HL-60/S4 (cell line): ENCODE measurements around the gene DPH6.
"Not testable (repeated sequence)": the region's sequence is repeated elsewhere in the genome, so short reads cannot be mapped to it uniquely, and the experiment has no call there.

Experiments used
- in situ Hi-C: fragments of 300-500 bp; cut with MboI; formaldehyde crosslinking; loops from 2 replicates; pipeline ENCODE4 v1.14.3; 2022; ENCODE audit warnings: low sequenced_read_pairs

The DPH6 gene

DNA sequence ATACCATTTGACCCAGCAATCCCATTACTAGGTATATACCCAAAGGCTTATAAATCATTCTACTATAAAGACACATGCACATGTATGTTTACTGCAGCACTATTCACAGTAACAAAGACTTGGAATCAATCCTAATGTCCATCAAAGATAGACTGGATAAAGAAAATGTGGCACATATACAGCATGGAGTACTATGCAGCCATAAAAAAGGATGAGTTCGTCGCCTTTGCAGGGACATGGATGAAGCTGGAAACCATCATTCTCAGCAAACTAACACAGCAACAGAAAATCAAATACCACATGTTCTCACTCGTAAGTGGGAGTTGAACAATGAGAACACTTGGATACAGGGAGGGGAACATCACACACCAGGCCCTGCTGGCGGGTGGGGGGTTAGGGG is 104.7 kb downstream of the DPH6 start:
- in situ Hi-C loops, result not testable (repeated sequence)

DNA sequence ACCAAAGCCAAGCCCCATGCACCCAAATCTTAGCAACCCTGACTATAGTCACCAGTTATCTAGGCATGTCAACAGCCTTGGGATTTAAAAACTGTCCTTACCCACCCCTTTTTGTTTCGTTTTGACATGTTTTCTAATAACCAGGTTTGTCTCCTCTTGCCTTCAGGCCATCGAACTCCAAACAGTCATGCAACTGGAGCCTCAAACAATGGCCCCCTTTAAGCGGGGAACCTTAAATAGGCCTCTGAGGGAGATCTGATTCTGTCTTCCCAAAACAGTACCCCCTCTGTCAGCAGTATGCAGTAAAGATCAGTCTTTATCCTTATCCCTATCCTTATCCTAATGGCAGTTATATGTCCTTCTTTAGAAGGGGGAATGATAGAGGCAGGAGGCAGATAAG is 105.7 kb downstream of the DPH6 start:
- in situ Hi-C loops, result no loop called here

DNA sequence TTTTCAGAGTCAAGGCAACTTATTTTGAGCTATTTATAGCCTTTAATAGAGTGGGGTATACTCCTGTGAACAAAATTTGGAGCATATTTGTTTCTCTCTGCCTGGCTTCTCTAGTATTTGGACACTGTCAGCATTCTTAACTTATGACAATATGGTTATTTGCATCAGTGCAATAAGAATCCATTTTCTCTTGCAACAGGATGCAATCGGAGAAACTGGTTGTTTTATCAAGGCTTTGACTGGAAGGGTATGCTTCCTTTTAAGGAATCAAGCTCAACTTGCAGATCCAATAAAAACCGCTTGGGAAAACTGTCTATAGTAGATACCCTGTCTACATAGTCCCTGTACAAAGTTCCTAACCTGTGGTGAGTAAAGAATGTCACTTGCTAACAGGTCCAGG is 106.7 kb downstream of the DPH6 start:
- in situ Hi-C loops, result no loop called here

DNA sequence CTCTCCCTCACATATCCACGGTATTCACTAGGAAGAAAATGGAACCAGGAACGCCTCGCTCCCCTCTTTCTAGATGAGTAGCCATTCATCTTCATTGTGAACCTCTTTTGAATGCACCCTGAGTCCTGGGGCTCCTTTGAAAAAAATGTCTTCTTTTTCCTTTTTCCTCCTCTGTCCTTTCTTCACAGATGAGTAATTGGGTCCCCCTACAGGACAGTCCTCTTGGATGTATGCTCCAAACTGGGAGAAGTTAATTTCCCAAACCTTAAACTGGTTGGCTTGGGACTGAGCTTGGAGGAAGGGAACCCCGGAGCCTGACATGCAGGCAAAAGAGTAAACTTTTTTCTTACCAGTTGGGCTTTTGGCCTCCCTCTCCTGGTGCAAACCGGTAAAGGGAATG is 108.8 kb downstream of the DPH6 start:
- in situ Hi-C loops, result no loop called here

DNA sequence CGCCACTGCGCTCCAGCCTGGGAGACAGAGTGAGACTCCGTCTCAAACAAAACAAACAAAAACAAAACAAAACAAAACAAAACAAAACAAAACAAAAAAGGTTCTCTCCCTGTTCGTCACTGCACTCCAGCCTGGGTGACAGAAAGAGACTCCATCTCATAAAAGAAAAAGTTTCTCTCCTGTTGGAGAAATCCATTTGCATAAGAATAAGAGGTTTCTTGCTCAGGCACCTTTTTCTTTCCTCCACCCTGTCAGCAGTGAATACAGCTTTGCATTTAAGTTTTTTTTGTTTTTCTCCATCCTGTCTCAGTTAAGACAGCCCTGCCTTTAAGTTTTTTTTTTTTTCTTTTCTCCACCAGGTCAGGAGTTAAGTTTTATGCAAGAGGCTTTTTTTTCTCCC is 109.5 kb downstream of the DPH6 start:
- in situ Hi-C loops, result no loop called here

DNA sequence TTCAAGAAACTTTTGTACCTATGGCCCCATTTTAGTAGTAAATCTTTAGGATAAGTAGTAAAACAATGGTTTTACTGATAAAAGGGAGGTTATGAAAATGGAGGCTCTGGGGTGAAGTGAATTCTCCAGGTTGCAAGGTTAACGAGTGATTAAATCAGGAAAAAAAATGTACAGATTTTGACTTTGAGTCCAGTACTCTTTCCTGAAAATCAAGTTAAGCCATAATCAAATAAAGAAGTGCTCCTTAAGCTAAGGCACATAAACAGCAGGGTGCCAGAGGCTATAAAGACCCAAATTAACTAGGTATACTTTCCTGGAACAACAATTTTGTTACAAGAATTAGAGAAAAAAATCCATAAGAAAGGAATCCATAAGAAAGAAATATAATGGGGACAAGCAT is 114.7 kb downstream of the DPH6 start:
- in situ Hi-C loops, result no loop called here

DNA sequence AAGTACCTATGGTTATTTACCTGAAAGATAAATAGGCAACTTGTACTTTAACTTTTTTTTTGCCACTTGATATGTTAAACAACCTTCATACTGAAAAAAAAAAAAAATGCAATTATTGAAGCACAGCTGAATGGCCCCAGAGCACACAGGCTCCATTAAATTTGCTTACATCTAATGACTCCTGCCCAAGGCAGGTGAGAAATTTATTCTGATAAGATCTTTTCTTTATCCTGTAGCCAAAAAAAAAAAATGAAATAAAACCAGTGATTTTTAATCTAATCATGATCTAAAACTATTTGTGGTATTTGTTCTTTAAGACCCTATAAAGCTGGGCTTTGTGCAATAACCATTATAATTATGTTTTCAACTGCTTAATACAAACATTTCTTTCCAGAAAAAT is 115.7 kb downstream of the DPH6 start:
- in situ Hi-C loops, result no loop called here

DNA sequence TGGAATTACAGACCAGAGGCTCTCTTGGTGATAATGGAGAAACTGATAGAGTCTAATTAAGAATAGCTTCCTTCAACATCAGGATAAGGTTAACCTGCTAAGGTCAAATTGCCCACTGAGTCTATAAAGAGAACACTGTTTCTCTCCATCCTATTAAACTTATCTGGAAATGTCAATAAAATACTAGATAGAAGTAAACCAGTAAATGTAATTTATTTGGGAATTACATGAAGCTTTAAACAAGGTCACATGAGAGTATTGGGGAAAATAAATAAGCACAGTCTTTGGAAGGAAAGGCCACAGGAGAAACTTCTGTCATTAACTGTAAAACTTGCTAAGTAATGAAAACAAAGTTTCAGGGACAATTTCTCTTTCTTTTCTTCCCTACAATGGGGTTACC is 118.5 kb downstream of the DPH6 start:
- in situ Hi-C loops, result no loop called here

DNA sequence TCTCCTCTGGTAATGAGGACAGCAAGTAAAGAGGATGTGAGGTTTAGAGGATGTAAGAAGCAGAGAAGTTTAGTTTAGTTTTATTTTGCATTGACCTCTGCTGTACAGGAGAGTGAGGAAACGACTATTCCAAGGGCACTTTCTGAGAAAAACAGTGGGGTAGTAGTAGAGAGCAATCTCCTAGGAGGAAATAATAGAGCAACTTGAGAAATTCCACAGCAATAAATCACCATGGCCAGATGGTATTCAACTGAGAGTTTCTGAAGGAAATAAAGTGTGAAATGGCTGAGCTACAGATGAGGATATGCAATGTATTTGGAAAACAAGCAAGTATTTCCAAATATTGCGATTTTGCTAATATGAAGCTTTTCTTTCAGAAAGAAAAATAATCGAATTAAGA is 118.9 kb downstream of the DPH6 start:
- in situ Hi-C loops, result no loop called here

DNA sequence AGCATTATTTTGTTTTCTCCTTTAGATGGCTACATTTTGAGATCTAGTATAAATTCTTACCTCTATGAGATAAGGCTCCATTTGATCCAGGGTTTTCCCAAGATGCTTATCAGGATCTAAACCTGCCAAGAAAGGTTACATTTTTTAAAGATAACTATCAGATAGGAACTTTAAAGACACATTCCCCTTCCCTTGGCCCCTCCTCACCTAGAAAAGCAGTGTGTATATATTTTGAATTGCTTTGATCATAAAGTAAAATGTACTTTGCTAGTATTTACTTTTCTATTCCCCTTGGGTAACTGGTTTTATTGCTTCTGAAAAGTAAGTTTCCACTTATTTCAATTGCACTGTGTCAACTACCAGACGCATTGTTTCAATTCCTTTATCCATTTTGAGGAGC is 135.2 kb downstream of the DPH6 start:
- in situ Hi-C loops, result no loop called here

DNA sequence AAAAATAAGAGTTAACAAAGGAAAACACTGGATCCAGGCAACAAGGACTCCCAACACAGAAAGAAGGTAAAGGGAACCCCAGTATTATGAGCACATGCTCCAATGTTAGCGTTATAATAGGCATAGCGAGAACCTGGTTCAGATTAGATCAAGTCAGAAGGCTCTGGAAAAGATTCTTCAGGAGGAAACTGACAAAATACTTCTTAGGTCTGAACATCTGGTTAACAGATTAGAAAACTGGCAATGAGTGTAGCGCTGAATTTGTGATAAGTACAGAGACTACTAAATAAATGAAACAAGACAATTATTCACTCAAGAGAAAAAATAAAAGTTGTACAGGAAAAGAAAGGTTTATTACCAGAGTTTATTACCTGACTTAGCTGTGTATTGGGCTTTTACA is 146.1 kb downstream of the DPH6 start:
- in situ Hi-C loops, result no loop called here

DNA sequence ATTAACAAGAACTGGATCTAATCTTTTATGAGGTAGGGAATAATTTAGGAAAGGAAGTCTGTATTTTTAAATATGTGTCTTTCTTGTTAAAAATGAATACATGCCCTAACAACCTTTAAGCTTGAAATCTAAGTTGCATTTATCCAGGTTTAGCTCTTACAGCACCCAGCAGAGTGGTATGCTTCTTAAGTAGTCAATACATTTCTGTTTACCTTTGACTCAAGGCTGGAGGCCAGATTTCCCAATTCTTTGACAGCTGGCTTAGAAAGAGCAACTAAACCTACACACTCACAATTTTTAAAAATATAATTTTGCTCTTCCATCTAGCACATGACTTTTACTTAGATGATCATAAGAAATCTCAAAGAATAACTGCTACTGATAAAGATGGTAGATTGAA is 148.9 kb downstream of the DPH6 start:
- in situ Hi-C loops, result no loop called here

DNA sequence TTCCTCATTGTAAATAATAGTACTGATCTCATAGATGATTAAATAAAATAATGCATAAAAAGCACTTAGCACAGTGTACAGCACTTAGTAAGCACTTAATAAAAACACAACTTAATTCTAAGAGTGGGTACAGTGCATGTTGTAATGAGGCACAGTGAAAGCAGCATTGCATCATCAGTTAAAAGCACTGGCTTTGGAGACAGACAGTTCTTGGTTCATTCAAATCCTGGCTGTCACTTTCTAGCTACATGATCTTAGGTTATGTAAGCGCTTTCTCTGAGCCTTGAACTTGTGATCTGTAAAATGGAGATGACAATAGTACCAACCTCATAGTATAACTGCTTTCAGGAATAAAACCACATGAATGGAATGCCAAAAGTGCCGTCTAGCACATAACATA is 151.5 kb downstream of the DPH6 start:
- in situ Hi-C loops, result no loop called here

DNA sequence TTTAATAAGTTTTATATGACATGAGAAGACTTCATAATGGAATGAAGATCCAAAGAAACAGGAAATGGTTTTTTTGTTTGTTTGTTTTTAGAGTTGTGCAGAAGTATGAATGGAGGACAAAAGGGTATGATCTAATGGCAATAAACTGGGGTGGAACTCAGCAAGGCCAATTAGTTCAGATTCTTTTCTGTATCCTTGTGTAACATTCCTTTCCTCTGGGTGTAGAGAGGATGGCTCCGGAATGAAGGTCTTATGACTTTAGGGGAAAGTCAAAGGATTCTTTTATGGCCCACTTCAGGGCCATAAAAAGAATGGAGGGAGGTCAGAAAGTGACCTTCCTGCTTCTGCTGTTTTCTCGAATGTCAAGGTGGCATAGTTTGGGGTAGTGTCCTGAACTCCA is 152.6 kb downstream of the DPH6 start:
- in situ Hi-C loops, result no loop called here

DNA sequence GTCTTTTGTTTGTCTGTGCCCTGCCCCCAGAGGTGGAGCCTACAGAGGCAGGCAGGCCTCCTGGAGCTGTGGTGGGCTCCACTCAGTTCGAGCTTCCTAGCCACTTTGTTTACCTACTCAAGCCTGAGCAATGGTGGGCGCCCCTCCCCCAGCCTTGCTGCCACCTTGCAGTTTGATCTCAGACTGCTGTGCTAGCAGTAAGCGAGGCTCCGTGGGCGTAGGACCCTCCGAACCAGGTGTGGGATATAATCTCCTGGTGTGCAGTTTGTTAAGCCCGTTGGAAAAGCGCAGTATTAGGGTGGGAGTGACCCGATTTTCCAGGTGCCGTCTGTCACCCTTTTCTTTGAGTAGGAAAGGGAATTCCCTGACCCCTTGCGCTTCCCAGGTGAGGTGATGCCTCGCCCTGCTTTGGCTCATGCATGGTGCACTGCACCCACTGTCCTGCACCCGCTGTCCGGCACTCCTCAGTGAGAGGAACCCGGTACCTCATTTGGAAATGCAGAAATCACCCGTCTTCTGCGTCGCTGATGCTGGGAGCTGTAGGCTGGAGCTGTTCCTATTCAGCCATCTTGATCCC is 154.5 kb downstream of the DPH6 start:
- in situ Hi-C loops, result not testable (repeated sequence)

DNA sequence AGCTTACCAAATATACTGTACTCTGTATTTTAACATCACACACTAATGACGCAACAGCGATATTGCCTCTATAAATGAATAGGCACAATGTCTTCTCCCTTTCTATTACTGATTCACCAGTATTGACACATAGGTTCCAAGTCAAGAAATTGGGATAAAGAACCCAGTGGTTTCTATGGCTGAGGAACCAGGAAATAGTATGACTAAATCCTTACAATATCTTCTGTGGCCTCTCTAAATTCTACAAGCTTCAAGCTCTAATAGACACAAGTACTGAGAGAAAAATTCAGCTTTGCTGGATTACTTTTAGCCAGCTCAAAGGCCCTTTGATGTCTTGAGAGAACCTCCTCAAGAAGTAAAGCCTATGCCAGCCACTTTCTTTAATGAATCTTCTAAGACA is 162.5 kb downstream of the DPH6 start:
- in situ Hi-C loops, result no loop called here

DNA sequence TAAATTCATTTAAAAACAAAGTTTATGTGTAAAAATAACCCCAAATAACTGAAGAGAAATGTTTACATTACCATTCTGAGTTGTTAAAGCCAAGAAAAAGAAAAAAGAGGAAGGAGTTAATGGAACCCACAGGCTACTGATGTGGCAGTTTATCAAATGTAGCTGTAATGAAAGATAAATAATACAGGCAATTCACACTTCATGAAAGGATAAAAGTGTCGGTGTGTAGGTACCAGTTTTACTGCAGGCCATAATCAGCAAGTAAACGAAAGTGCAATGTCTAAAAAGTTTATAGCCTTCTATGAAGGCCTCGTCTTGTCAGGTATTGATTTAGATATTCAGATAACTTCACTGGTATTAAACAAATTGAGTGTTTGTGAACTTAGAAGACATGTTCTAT is 164.6 kb downstream of the DPH6 start:
- in situ Hi-C loops, result no loop called here

DNA sequence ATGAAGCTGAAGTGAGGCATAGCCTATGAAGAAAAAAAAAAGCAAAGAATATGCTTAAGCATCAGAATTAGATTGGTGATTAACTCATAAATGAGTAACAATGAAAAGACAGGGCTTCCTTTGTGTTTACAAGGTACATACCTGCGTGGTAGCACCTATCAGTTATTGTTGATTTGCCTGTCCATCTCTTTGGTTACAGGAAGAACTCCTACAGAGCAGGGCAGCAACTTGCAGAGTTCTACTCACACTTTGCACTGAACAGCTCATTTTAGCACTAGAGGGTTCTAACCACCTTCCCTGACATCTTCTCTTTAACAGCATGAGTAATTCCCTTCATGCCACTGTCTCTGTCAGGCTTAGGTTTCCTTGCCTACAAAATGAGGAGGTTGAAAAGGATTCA is 166.0 kb downstream of the DPH6 start:
- in situ Hi-C loops, result no loop called here

DNA sequence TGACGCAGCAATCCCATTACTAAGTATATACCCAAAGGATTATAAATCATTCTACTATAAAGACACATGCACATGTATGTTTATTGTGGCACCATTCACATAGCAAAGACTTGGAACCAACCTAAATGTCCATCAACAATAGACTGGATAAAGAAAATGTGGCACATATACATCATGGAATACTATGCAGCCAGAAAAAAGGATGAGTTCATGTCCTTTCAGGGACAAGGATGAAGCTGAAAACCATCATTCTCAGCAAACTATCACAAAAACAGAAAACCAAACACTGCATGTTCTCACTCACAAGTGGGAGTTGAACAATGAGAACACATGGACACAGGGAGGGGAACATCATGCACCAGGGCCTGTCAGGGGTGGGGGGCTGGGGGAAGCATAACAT is 167.5 kb downstream of the DPH6 start:
- in situ Hi-C loops, result not testable (repeated sequence)

DNA sequence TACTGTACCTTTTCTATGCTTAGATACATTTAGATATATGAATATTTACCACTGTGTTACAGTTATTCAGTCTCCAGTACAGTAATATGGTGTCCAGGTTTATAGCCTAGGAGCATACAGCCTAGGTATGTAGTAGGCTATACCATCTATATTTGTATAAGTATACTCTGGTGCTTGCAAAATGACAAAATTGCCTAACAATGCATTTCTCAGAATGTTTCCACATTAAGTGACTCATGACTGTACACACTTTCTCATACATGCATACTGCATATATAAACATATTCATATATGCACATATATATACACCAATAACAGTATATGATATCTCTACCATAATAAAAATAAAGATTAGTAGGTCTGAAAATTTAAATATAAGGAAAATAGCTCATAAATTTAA is 169.3 kb downstream of the DPH6 start:
- in situ Hi-C loops, result no loop called here

DNA sequence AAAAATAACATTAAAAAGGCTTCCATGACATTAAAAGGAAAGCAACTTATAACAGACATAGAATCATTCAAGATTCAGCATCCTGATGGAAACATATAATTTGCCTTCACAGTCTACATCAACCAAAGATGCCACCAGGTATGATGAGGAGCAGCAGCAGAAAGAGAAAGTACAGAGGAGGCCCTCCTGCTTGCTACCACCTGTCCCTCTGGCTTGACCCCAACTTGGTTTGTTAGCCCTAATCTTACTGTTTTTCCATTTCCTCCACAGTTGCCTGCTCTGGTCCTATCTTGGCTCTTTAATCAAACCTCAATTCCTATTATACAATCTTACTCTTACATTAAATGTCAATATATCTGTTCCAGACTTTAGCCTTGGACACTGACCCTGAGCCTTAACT is 171.3 kb downstream of the DPH6 start:
- in situ Hi-C loops, result no loop called here

DNA sequence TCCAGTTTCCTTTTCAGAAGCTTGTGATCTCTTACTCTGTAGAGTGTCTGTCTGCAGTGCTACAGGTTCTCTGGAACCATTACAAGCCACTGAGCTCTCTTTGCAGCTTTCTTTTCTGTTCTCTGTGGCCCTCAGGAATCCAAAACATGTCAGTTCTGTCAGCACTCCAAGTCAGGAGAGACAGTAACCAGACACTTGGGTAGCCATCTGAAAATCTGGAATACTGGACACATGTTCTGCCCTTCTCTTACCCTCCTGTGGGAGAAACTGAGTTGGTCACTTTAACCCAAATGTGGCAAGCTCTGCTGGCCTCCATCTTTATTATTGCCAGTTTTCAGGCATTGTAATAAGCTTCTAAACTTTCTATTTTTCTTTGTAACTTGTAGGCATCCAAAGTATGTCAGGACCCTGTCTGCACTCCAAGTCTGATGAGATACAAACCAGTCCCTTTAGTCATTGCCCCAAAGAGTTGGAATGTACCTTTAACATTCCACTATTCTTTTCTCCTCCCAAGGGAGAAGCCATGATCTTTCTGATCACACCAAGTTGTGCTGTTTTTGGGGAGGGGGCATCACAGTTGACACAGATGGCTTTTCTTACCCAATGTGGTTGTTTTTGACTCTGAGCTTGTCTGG is 183.7 kb downstream of the DPH6 start:
- in situ Hi-C loops, result no loop called here

DNA sequence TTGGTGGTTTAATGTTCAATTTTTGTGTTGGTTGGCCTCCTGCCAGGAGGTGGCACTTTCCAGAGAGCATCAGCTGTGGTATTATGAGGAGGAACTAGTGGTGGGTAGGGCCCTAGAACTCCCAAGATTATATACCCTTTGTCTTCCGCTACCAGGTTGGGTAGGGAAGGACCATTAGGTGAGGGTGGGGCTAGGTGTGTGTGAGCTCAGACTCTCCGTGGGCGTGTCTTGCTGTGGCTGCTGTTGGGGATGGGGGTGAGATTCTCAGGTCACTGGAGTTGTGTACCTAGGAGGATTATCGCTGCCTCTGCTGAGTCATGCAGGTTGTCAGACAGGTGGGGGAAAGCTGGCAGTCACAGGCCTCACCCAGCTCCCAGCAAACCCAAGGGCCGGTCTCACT is 187.1 kb downstream of the DPH6 start:
- in situ Hi-C loops, result no loop called here
